GM23248 (cell line): ENCODE data around the gene FTSJ1. TPM values are rescaled to one million over a fixed set of nuclear protein-coding genes. Genes with fewer than 3 reads are reported as not detected.
"Not testable (repeated sequence)": the region's sequence is repeated elsewhere in the genome, so short reads cannot be mapped to it uniquely, and the experiment has no call there.

ENCODE experiments used
- DNase-seq: peaks from one replicate; pipeline ENCODE4 v3.0.0-alpha.2; 2015
- H2AFZ ChIP-seq: fragments of 200-600 bp; sonication (generic); 2 replicates; pipeline ENCODE4 v1.6.1; 2016; ENCODE audit warnings: antibody characterized with exemption
- H3F3A ChIP-seq: fragments of 200-600 bp; sonication (generic); 2 replicates; pipeline ENCODE4 v1.6.1; 2016; ENCODE audit warnings: mild to moderate bottlenecking, antibody characterized with exemption, mixed run types; ENCODE audit not compliant: insufficient read depth
- H3K27ac ChIP-seq: fragments of 200-600 bp; sonication (generic); 2 replicates; pipeline ENCODE4 v1.5.1; 2016; ENCODE audit warnings: mild to moderate bottlenecking
- H3K27me3 ChIP-seq: fragments of 200-600 bp; sonication (generic); replicated peaks from 2 replicates; pipeline ENCODE4 v1.6.1; 2016; ENCODE audit warnings: mild to moderate bottlenecking; ENCODE audit not compliant: insufficient read depth
- H3K36me3 ChIP-seq: fragments of 200-600 bp; sonication (generic); 2 replicates; pipeline ENCODE4 v1.6.1; 2016; ENCODE audit warnings: low read depth, mild to moderate bottlenecking
- H3K4me1 ChIP-seq: fragments of 200-600 bp; sonication (generic); 2 replicates; pipeline ENCODE4 v1.6.1; 2016; ENCODE audit warnings: mild to moderate bottlenecking; ENCODE audit not compliant: insufficient read depth
- H3K4me2 ChIP-seq: fragments of 200-600 bp; sonication (generic); one replicate; pipeline ENCODE4 v1.6.1; 2016; ENCODE audit warnings: mild to moderate bottlenecking; ENCODE audit not compliant: unreplicated experiment
- H3K4me3 ChIP-seq: fragments of 200-600 bp; sonication (generic); 2 replicates; pipeline ENCODE4 v1.5.1; 2016; ENCODE audit warnings: mild to moderate bottlenecking
- H3K79me2 ChIP-seq: fragments of 200-600 bp; sonication (generic); 2 replicates; pipeline ENCODE4 v1.6.1; 2016; ENCODE audit warnings: mild to moderate bottlenecking; ENCODE audit not compliant: insufficient read depth
- H3K9ac ChIP-seq: fragments of 200-600 bp; sonication (generic); 2 replicates; pipeline ENCODE4 v1.6.1; 2016; ENCODE audit warnings: mild to moderate bottlenecking
- H3K9me2 ChIP-seq: fragments of 200-600 bp; sonication (generic); 2 replicates; pipeline ENCODE4 v1.6.1; 2016; ENCODE audit warnings: mixed run types, mild to moderate bottlenecking, moderate library complexity; ENCODE audit not compliant: insufficient read depth
- H3K9me3 ChIP-seq: fragments of 200-600 bp; sonication (generic); one replicate; pipeline ENCODE4 v1.6.1; 2017; ENCODE audit warnings: low read depth
- H4K20me1 ChIP-seq: fragments of 200-600 bp; sonication (generic); 2 replicates; pipeline ENCODE4 v1.6.0; 2016; ENCODE audit not compliant: insufficient read depth
- EZH2 ChIP-seq: fragments of 200-600 bp; sonication (generic); IDR thresholded peaks from 2 replicates; pipeline ENCODE4 v1.6.1; 2018; ENCODE audit warnings: antibody characterized with exemption, mild to moderate bottlenecking; ENCODE audit not compliant: insufficient read depth, poor library complexity, severe bottlenecking
- EZH2phosphoT487 ChIP-seq: fragments of 200-600 bp; sonication (generic); IDR thresholded peaks from 2 replicates; pipeline ENCODE4 v1.6.1; 2018; ENCODE audit warnings: antibody characterized with exemption, moderate library complexity, mild to moderate bottlenecking, low read depth; ENCODE audit not compliant: insufficient read depth
- WGBS, 2 experiments: methylation state at CpG; one replicate each; pipeline ENCODE4 v1.1.6; 2015 to 2017; ENCODE audit warnings: low lambda C conversion rate in 2 of 2, low coverage in 1 of 2; ENCODE audit errors: missing lambda C conversion rate in 2 of 2; 5-methylcytosine and 5-hydroxymethylcytosine counted together
- in situ Hi-C: fragments of 300-500 bp; cut with MboI; formaldehyde crosslinking; loops from 2 replicates; pipeline ENCODE4 v1.15.0; 2020
- polyA plus RNA-seq: library from polyadenylated mRNA; unstranded; fragments of >200 nt; fragmentation: Nextera tagmentation; extraction: Ambion mirVana; gene quantifications from 2 replicates; pipeline ENCODE4 v1.2.1, GENCODE V29; 2016
- total RNA-seq: library from RNA; depleted of rRNA; stranded (reverse); fragments of >200 nt; shearing (Covaris generic); gene quantifications from 2 replicates; pipeline ENCODE4 v1.2.3, GENCODE V29; 2014

FTSJ1 gene
- total and polyA plus RNA-seq, 2 experiments from 2014 or later = 64.9 to 95.2 TPM

GRCh38 chrX:48520976-48521352 is 45.0 kb downstream of the FTSJ1 start:
- Histone ChIP-seq H3K36me3 (no peaks in the 10 kb centered on the region), H4K20me1 (no peaks in the 10 kb centered on the region), H3K4me3 (peak overlapping the region; percentile 75), H3K79me2 (peaks cover 4% of the 10 kb centered on the region), H3K9me3 (no peaks in the 10 kb centered on the region), H3K27me3 (no peaks in the 10 kb centered on the region), H3K9me2 (no peaks in the 10 kb centered on the region), H2AFZ (peak overlapping the region; percentile 90), H3K9ac (0 out of 2 replicates have a peak overlapping the region, but pooled peaks have one; percentile 74), H3F3A (peaks cover 9% of the 10 kb centered on the region; the same call in 1 of the 2 replicates), H3K27ac (no peak overlapping the region), H3K4me1 (no peaks in the 10 kb centered on the region; the same call in 1 of the 2 replicates), H3K4me2 (peak overlapping the region; percentile 84)
- WGBS, 2 experiments = 44 to 50% methylated on average over 2 of the region's 2 CpGs
- no peak for DNase-seq
- in situ Hi-C loops = no loop called here
- TF ChIP-seq EZH2phosphoT487 (no peak), EZH2 (no peak)

GRCh38 chrX:48521353-48522243 is 45.6 kb downstream of the FTSJ1 start, which contains the start of gene EBP:
Gene EBP, plus strand, starts transcription at chrX:48521808. Its CDS starts 1,964 bp downstream, at chrX:48523772.
- H3K4me2 ChIP-seq = peak within 1 kb of the TSS; percentile 84
- peak; percentile 91 for DNase-seq
- WGBS, 2 experiments = 1 to 6% methylated on average over 31 of the region's 66 CpGs
- H3K9me2 ChIP-seq = no peaks in the 10 kb centered on the region
- peaks cover 4% of the 10 kb centered on the region for H3K79me2 ChIP-seq
- no peaks in the 10 kb centered on the region for H3K36me3 ChIP-seq
- peak within 1 kb of the TSS; percentile 90 for H2AFZ ChIP-seq
- peaks cover 4% of the 10 kb centered on the region; the same call in 1 of the 2 replicates for H3K4me1 ChIP-seq
- H3K4me3 ChIP-seq = peak within 1 kb of the TSS; percentile 75
- H3K9me3 ChIP-seq = no peaks in the 10 kb centered on the region
- H3K27ac ChIP-seq = no peak within 1 kb of the TSS
- H3K27me3 ChIP-seq = no peaks in the 10 kb centered on the region
- in situ Hi-C loops = no loop called here
- peaks cover 9% of the 10 kb centered on the region; the same call in 1 of the 2 replicates for H3F3A ChIP-seq
- no peaks in the 10 kb centered on the region for H4K20me1 ChIP-seq
- peak within 1 kb of the TSS; percentile 74 for H3K9ac ChIP-seq
- TF ChIP-seq EZH2phosphoT487 = no peak
- no peak for TF ChIP-seq EZH2

GRCh38 chrX:48522291-48522690 is 46.3 kb downstream of the FTSJ1 start:
- H3K9me2 ChIP-seq = no peaks in the 10 kb centered on the region
- no peaks in the 10 kb centered on the region for H3K27me3 ChIP-seq
- H3K4me1 ChIP-seq = peaks cover 4% of the 10 kb centered on the region; the same call in 1 of the 2 replicates
- 12 to 13% methylated on average over 9 of the region's 10 CpGs for WGBS, 2 experiments
- H4K20me1 ChIP-seq = no peaks in the 10 kb centered on the region
- H3K36me3 ChIP-seq = no peaks in the 10 kb centered on the region
- peak overlapping the region; percentile 74 for H3K9ac ChIP-seq
- peaks cover 4% of the 10 kb centered on the region for H3K79me2 ChIP-seq
- in situ Hi-C loops = no loop called here
- H3K4me2 ChIP-seq = peak overlapping the region; percentile 84
- peaks cover 9% of the 10 kb centered on the region; the same call in 1 of the 2 replicates for H3F3A ChIP-seq
- peak overlapping the region; percentile 75 for H3K4me3 ChIP-seq
- TF ChIP-seq EZH2 (no peak), EZH2phosphoT487 (no peak)
- H3K27ac ChIP-seq = no peak overlapping the region
- DNase-seq = no peak
- H3K9me3 ChIP-seq = no peaks in the 10 kb centered on the region
- peak overlapping the region; percentile 90 for H2AFZ ChIP-seq

DNA sequence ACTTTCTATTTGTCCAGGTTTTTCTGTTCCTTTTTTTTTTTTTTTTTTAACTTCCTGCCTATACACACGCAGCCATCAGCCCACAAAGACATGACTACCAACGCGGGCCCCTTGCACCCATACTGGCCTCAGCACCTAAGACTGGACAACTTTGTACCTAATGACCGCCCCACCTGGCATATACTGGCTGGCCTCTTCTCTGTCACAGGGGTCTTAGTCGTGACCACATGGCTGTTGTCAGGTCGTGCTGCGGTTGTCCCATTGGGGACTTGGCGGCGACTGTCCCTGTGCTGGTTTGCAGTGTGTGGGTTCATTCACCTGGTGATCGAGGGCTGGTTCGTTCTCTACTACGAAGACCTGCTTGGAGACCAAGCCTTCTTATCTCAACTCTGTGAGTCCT is 47.7 kb downstream of the FTSJ1 start:
- no peak overlapping the region for H3K9ac ChIP-seq
- peaks cover 9% of the 10 kb centered on the region; the same call in 1 of the 2 replicates for H3F3A ChIP-seq
- H3K4me2 ChIP-seq = no peak overlapping the region
- H3K79me2 ChIP-seq = peaks cover 4% of the 10 kb centered on the region
- H3K9me2 ChIP-seq = no peaks in the 10 kb centered on the region
- H3K27ac ChIP-seq = no peak overlapping the region
- H4K20me1 ChIP-seq = no peaks in the 10 kb centered on the region
- peaks cover 4% of the 10 kb centered on the region; the same call in 1 of the 2 replicates for H3K4me1 ChIP-seq
- H3K36me3 ChIP-seq = no peaks in the 10 kb centered on the region
- in situ Hi-C loops = no loop called here
- 91 to 96% methylated on average over 11 to 12 of the region's 12 CpGs for WGBS, 2 experiments
- no peak for DNase-seq
- no peak overlapping the region for H2AFZ ChIP-seq
- H3K9me3 ChIP-seq = no peaks in the 10 kb centered on the region
- no peak overlapping the region for H3K4me3 ChIP-seq
- H3K27me3 ChIP-seq = no peaks in the 10 kb centered on the region
- TF ChIP-seq EZH2phosphoT487 = no peak
- TF ChIP-seq EZH2 = no peak

DNA sequence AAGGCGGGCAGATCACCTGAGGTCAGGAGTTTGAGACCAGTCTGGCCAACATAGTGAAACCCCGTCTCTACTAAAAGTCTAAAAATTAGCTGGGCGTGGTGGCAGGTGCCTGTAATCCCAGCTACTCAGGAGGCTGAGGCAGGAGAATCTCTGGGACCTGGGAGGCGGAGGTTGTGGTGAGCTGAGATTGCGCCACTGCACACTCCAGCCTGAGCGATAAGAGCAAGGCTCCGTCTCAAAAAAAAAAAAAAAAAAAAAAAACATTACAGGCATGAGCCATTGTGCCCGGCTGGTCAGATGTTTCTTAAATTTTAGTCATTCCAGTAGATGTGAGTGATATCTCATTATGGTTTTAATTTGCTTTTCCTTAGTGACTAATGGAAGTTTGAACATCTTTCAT is 49.9 kb downstream of the FTSJ1 start:
- DNase-seq = peak; percentile 48
- H3K9me3 ChIP-seq, H3K36me3 ChIP-seq, H2AFZ ChIP-seq, in situ Hi-C loops, H3K4me2 ChIP-seq, H3K27ac ChIP-seq, H3K4me3 ChIP-seq, H3K4me1 ChIP-seq, H3K9me2 ChIP-seq, H3K79me2 ChIP-seq, H3K27me3 ChIP-seq, H3K9ac ChIP-seq, H4K20me1 ChIP-seq: not testable (repeated sequence)
- WGBS, 2 experiments = 32 to 51% methylated on average over 7 to 8 of the region's 8 CpGs
- peaks cover 17% of the 10 kb centered on the region for H3F3A ChIP-seq
